HG02981 (cell line): ENCODE measurements around the gene DNAH6.
"Not testable (repeated sequence)": the region's sequence is repeated elsewhere in the genome, so short reads cannot be mapped to it uniquely, and the experiment has no call there.

Experiments
- ATAC-seq: cut with Tn5 transposase; IDR thresholded peaks from one replicate; pipeline ENCODE4 v1.9.1; 2021; ENCODE audit warnings: mild to moderate bottlenecking, moderate library complexity; ENCODE audit not compliant: unreplicated experiment

Gene DNAH6, protein sequence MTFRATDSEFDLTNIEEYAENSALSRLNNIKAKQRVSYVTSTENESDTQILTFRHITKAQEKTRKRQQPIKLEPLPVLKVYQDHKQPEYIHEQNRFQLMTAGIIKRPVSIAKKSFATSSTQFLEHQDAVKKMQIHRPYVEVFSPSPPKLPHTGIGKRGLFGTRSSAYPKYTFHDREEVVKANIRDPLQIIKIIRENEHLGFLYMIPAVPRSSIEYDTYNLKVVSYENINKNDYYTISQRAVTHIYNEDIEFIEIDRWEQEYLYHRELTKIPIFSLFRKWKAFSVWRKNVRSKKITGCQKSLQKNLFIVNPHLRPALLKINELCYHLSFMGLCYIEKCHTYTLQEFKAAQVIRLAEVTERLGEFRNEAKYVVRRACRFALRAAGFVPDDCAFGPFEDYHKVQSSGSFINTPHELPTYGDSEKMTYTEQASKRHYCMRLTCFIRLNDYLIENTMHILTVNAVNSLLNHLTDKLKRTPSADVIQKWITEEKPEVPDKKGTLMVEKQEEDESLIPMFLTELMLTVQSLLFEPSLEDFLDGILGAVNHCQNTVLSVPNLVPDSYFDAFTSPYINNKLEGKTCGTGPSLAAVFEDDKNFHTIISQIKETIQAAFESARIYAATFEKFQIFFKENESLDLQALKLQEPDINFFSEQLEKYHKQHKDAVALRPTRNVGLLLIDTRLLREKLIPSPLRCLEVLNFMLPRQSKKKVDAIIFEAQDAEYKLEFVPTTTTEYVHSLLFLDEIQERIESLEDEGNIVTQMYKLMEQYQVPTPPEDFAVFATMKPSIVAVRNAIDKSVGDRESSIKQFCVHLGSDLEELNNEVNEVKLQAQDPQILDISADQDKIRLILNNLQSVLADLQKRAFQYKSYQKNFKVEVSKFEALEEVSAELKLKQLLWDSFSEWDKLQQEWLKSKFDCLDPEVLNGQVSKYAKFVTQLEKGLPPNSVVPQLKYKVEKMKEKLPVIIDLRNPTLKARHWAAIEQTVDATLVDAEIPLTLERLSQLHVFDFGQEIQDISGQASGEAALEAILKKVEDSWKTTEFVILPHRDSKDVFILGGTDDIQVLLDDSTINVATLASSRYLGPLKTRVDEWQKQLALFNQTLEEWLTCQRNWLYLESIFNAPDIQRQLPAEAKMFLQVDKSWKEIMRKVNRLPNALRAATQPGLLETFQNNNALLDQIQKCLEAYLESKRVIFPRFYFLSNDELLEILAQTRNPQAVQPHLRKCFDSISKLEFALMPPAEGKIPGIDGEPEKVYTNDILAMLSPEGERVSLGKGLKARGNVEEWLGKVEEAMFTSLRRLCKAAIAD (N-terminal part only)

DNA sequence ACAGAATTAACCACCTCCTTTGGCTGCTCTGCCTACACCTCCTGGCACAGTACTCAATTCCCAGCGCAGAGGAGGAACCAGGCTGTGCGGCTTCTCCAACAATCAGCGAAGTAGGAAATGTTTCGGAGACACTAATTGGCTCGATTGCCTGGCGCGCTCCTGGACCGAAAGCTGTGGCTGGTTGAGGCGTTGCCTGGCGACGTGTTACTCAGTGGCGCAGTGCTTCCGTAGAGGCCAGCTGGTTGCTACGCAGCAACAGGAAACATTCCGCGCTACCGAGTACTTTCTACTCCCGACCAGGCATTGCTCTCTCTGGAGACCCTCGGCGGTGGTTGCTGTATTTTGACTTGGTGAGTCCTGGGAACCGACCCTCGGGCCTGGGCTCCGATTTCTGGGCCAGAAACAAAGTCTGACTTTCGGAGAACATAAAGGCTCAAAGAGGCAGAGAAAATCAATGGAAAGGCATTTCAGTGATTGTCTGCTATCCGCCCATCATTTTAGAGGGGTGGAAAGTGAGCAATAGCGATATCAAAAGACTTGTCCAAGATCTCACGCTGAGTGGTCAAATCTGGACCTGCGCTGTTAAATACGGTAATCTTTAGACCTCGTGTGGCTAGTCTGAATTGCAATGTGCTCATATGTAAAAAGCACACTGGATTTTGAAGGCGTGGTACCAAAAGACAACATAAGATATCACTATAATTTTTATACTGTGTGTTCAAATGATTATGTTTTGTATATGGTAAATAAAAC is at the start of gene DNAH6:
Gene DNAH6, plus strand, starts transcription at position 265 of the 753 bp plus-strand sequence. CDS start 1,329 bp downstream, outside the sequence.
- ATAC-seq = peak; percentile 100

- no peak for ATAC-seq
Measured at GRCh38 chr2:84467389-84467788, 48.9 kb upstream of the DNAH6 start.

DNA sequence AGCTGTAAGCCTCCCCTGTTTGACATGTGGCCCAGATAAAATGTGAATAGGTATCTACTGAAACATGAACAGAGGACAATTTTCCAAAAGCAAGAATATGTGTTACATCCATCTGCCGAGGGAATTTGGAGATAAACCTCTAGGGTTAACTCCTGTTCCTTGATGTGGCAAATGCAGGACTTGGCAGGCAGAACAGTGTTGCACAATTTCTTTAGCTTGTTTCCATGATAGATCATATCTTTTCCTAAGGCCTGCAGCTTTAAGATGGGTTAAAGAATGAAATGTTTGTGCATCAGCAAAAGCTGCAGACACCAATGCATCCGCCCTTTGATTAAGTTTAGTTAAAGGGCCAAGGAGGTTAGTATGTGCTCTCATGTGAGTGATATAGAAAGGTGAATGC is 43.9 kb upstream of the DNAH6 start:
- ATAC-seq = not testable (repeated sequence)

GRCh38 chr2:84472856-84473565 is 43.3 kb upstream of the DNAH6 start:
- no peak for ATAC-seq

DNA sequence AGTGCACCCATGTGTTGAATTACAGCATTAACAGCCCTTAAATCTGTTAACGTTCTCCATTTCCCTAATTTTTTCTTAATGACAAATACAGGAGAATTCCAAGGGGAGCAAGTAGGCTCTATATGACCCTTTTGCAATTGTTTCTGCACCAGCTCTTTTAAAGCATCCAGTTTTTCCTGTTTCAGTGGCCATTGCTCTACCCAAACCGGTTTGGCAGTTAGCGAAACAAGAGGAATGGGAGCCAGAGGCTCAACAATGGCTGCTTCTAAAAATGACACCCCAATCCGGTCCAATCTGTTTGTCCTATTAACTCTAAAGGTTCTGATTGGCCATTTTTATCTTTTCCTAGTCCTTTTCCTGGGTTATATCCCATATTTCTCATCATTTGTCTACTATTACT is 42.1 kb upstream of the DNAH6 start:
- ATAC-seq = no peak

GRCh38 chr2:84477886-84478285 is 38.4 kb upstream of the DNAH6 start:
- no peak for ATAC-seq

DNA sequence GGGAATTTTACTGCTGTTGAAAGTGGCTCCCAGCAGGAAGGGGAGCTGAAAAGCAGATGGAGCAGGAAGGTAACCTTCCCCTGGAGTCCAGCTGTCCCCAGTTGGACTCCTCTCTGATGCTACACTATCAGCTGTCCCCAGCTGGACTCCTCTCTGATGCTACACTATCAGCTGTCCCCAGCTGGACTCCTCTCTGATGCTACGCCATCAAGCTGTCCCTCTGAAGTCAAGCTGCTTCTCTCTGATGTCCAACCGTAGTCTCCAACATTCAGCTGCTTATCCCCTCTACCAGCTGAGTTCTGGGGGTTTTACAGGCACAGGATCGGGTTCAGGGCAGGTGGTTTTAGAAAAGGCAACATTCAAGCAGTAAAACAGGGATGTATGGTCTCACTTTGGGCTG is 37.4 kb upstream of the DNAH6 start:
- no peak for ATAC-seq

- no peak for ATAC-seq
Measured at GRCh38 chr2:84481702-84482101, 34.6 kb upstream of the DNAH6 start.

DNA sequence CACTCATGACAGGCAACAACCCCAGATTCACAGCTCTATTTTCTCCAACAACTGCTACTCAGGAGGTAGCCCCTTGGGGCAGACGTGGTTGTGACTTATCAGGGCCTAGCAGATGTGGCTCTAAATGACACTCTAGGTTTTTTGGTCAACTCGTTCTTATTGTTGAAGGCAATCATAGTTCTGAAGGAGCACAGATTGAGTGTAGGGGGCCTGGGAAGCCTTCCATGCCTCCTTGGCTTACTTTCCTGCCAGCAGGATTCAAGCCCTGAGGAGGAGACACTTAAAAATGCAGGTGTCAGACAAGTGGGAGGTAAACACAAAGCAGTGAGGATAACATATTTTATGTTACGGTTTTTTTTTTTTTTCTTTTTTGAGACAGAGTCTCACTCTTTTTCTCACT is 33.7 kb upstream of the DNAH6 start:
- ATAC-seq = no peak

GRCh38 chr2:84483320-84483719 is 33.0 kb upstream of the DNAH6 start:
- ATAC-seq = no peak

DNA sequence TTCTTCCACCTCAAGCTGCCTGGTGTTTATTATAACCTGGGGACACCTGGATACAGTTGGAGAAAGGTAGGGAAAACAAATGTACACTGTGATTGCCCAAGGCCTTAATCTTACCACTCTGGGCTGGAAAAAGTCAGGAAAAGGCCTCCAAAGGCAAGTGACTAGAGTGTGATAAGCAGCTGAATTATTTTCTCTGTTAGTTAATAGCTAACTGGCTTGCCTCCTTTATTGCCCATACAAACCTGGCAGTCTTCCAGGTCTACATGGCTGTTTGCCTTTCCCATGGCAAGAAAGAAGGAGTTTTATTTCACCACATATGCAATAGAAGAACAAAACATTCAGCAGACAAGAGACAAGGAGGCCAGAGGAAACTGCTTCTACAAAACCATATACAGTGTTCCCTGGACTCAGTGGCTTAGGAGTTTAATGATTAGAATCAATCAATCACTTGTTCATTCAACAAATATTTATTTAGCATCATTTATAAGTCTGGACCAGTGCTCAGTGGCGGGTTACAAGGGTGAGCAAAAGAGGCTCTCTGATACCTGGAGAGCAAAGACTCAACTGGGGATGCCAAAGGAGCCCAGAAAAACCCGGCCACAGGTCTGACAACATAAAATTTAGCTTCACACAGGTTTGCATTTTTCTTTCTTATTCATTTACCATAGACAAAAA is 29.7 kb upstream of the DNAH6 start:
- no peak for ATAC-seq

- no peak for ATAC-seq
Measured at GRCh38 chr2:84487298-84487996, 28.9 kb upstream of the DNAH6 start.

GRCh38 chr2:84491256-84491655 is 25.0 kb upstream of the DNAH6 start:
- no peak for ATAC-seq

DNA sequence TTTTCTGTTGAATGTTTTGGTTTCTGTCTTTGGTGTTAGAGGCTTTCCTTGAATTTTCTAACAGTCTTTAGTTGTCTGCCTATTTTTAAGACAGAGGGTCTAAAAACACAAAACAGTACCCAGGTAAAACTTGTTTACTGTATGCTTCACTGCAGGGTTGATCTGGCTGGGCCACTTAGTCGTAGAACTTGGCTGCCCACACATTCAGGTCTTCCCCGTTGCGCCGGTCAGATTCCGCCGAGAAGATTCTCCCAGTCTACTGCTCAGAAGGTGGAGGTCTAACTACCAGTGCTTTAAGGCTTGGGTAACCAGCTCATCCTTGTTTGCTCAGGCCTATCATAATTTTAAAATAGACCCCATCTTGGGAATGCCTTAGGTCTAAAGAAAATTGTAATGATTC is 24.6 kb upstream of the DNAH6 start:
- no peak for ATAC-seq

DNA sequence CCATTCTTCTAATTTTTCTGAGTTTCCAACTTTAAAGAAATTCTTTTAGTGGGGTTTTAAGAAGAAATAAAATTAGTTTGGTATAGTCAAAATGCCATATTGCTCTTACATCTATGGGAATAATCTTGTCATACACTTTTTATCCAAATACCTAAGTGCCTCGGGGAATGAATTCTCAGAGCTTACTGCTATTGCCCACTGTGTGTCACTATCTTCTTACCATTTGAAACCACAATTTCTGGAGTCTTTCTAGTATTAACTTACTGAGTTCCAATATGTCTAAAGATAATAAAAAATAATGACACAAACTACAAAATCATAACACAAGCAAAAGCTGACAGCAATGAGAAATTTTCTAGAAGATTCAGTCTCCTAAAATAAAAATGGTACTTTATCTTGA is 23.7 kb upstream of the DNAH6 start:
- ATAC-seq = no peak

DNA sequence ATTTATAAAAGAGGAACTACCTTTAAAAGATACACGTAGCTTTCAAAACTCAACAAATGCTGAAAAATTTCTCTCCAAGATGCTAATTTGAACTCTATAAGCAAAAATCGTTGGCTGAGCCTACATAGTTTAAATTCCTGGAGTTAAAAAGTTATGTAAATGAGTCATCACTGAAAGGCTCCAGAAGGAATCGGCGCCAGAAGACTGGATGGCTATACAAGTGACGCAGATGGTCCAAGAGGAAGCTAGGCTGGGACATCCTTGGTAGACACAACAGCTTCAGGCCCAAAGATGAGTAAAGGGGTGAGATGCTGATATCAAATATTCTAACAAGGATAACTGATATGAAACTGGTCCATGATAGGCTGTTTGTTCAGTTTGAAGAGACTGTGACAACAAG is 22.8 kb upstream of the DNAH6 start:
- no peak for ATAC-seq

DNA sequence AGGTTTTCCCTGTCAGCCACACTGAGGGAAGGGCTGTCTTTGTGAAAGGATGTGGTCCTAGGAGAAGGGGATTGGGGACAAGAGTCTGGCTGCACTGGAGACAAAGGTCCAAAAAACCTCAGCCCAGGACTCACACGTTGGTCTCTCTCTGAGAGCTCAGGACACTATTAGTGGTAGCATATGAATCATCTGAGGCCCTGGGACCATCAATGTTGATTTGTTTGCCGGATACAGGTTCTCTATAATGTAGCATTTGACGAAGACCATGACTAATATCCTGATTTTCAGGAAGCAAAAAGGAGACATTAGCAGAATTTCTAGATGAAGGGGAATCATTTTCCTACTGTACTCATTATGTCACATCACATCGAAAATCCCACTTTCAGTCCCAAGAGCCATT is 22.2 kb upstream of the DNAH6 start:
- ATAC-seq = no peak

DNA sequence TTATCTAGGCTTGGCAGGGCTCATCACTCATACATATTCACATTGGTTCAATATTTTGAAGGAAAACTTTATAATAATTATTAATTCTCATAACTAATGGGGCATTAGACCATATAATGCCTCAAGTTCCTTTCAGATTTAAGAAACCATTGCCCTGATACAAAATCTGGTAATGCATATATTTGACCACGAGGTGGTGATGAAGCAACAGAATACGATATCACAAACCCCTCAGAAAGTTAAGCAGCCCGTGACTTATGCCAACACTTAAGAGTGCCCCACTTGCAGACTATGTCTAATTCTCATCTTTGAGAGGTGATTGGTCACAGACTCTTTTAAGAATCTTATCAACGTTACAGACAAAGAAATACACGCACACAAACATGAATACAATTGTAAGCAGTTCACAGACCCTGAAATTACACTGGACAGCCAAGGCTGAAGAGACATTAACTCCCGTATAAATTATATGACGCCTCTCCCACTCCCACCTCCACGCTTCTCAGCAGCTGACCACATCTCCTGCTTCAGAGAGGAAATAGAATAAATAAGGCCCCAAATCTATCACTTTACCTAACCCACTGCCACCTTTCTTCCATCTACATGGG is 20.7 kb upstream of the DNAH6 start:
- ATAC-seq = peak; percentile 84
